ENCODE data around the gene PARP1. TPM values are rescaled to one million over a fixed set of nuclear protein-coding genes. Genes with fewer than 3 reads are reported as not detected.

PARP1 gene
- total RNA-seq, 1 experiment from 2014 or later = 235 TPM

DNA sequence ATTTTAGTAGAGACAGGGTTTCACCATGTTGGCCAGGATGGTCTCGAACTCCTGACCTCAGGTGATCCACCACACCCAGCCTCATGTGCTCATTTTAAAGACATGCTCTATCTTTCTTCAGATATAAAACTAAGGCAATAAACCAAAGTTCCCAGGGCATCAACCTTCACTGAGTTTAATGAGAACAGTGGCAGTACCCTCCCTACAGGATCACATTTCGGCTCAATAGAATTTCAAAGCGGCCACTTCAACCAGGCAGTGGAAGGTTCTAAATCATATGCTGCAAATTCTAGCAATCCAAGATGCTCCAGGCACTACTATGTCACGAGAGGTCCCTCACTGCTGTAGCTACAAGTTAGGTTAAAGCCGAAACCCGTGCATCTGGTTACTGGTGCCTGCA is 45.5 kb downstream of the PARP1 start:
- Mint-ChIP-seq H3K4me3 (ENCODE audit: unreplicated experiment) (no peak overlapping the region), H3K36me3 (ENCODE audit: insufficient read depth, unreplicated experiment) (peaks cover 99% of the 10 kb centered on the region), H3K4me1 (ENCODE audit: insufficient read depth, unreplicated experiment) (no peaks in the 10 kb centered on the region), H3K27me3 (ENCODE audit: insufficient read depth, unreplicated experiment) (no peaks in the 10 kb centered on the region), H3K9me3 (ENCODE audit: unreplicated experiment) (no peaks in the 10 kb centered on the region), H3K27ac (ENCODE audit: low read depth, unreplicated experiment) (no peak overlapping the region)
- no peak for DNase-seq (ENCODE audit: unreplicated experiment)
- CTCF ChIA-PET = interaction anchor here (0.6 to 1.9 kb wide), 7 partner anchors 10 to 1099 kb away, joined by 3 to 7 read pairs (median 3); no protein-coding TSS in a partner anchor
- POLR2A ChIA-PET = interaction anchor here (0.7 to 1.6 kb wide), 3 partner anchors 17 to 177 kb away, joined by 3 read pairs; no protein-coding TSS in a partner anchor
- TF ChIP-seq, protein P1, sequence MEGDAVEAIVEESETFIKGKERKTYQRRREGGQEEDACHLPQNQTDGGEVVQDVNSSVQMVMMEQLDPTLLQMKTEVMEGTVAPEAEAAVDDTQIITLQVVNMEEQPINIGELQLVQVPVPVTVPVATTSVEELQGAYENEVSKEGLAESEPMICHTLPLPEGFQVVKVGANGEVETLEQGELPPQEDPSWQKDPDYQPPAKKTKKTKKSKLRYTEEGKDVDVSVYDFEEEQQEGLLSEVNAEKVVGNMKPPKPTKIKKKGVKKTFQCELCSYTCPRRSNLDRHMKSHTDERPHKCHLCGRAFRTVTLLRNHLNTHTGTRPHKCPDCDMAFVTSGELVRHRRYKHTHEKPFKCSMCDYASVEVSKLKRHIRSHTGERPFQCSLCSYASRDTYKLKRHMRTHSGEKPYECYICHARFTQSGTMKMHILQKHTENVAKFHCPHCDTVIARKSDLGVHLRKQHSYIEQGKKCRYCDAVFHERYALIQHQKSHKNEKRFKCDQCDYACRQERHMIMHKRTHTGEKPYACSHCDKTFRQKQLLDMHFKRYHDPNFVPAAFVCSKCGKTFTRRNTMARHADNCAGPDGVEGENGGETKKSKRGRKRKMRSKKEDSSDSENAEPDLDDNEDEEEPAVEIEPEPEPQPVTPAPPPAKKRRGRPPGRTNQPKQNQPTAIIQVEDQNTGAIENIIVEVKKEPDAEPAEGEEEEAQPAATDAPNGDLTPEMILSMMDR (IDR thresholded peaks at IDR 0.05; ENCODE audit: unreplicated experiment) = no peak
- intact Hi-C loops (cut with micrococcal nuclease) = no loop called here
- no TSS peak for BruUV-seq (replicated peaks)

DNA sequence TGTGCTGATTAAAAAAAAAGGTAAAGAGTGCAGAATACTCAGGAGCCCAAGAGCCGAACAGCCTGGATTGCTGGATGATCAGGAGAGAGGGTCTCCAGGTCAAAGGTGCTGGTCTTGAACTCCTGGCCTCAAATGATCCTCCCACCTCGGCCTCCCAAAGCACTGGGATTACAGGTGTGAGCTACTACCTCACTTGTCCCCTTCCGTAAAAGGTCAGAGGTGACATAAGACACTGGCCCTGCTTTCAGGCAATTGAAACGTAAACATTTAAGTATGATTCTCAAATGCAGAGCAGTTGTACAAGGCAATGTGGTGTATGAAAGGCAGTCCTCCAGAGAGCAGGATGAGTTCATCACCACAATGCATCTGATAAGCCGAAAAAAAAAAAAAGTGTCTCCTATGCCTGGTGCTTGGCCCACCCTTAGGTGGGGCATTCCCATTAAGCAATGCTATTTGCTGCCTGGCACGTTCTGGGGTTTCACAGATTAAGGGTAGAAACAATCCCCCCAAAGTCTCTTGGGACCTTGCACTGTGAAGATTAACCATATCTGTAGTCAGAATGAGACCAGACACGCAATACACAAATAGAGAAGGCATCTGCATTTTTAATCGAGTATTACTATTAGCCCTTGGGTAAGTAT is 47.7 kb downstream of the PARP1 start:
- no peaks in the 10 kb centered on the region for H3K27me3 Mint-ChIP-seq (ENCODE audit: insufficient read depth, unreplicated experiment)
- no peaks in the 10 kb centered on the region for H3K9me3 Mint-ChIP-seq (ENCODE audit: unreplicated experiment)
- BruUV-seq (replicated peaks) = no TSS peak
- intact Hi-C loops (cut with micrococcal nuclease) = no loop called here
- CTCF ChIA-PET = interaction anchor here (0.6 to 0.7 kb wide), 3 partner anchors 16 to 176 kb away, joined by 3 read pairs; partner anchors contain the start of gene LIN9
- H3K36me3 Mint-ChIP-seq (ENCODE audit: insufficient read depth, unreplicated experiment) = peaks cover 83% of the 10 kb centered on the region
- no peak overlapping the region for H3K27ac Mint-ChIP-seq (ENCODE audit: low read depth, unreplicated experiment)
- TF ChIP-seq, protein P1 (IDR thresholded peaks at IDR 0.05; ENCODE audit: unreplicated experiment) = no peak
- no peak for DNase-seq (ENCODE audit: unreplicated experiment)
- no peaks in the 10 kb centered on the region for H3K4me1 Mint-ChIP-seq (ENCODE audit: insufficient read depth, unreplicated experiment)
- H3K4me3 Mint-ChIP-seq (ENCODE audit: unreplicated experiment) = no peak overlapping the region
- POLR2A ChIA-PET = interaction anchor here (0.6 to 1.0 kb wide), 2 partner anchors 27 to 260 kb away, joined by 3 read pairs; no protein-coding TSS in a partner anchor

DNA sequence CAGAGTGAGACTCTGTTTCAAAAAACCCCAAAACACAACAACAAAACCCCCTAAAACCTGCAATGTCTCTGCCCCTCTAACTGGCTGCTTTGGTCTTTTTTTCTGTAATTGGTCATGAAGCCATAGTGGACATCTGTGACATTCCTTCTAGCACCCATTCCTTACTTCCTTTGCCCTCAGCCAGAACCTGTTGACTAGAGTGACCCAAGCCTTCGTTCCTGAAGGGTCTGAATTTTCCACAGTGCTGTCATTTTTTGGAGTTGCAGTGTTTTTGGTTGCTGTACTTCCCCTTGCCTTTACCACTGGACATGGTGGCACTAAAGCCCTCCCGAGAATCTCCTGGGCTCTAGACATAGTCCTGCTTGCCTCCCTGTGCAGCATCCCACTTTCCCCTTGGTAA is 50.5 kb downstream of the PARP1 start:
- intact Hi-C loops (cut with micrococcal nuclease) = no loop called here
- H3K9me3 Mint-ChIP-seq (ENCODE audit: unreplicated experiment) = no peaks in the 10 kb centered on the region
- POLR2A ChIA-PET = no interaction called here
- CTCF ChIA-PET = interaction anchor here (0.6 to 1.8 kb wide), 2 partner anchors 25 to 45 kb away, joined by 3 to 7 read pairs; no protein-coding TSS in a partner anchor
- H3K27me3 Mint-ChIP-seq (ENCODE audit: insufficient read depth, unreplicated experiment) = no peaks in the 10 kb centered on the region
- no TSS peak for BruUV-seq (replicated peaks)
- DNase-seq (ENCODE audit: unreplicated experiment) = no peak
- H3K36me3 Mint-ChIP-seq (ENCODE audit: insufficient read depth, unreplicated experiment) = peaks cover 55% of the 10 kb centered on the region
- H3K4me3 Mint-ChIP-seq (ENCODE audit: unreplicated experiment) = no peak overlapping the region
- TF ChIP-seq, protein P1 (IDR thresholded peaks at IDR 0.05; ENCODE audit: unreplicated experiment) = no peak
- H3K4me1 Mint-ChIP-seq (ENCODE audit: insufficient read depth, unreplicated experiment) = no peaks in the 10 kb centered on the region
- H3K27ac Mint-ChIP-seq (ENCODE audit: low read depth, unreplicated experiment) = no peak overlapping the region

DNA sequence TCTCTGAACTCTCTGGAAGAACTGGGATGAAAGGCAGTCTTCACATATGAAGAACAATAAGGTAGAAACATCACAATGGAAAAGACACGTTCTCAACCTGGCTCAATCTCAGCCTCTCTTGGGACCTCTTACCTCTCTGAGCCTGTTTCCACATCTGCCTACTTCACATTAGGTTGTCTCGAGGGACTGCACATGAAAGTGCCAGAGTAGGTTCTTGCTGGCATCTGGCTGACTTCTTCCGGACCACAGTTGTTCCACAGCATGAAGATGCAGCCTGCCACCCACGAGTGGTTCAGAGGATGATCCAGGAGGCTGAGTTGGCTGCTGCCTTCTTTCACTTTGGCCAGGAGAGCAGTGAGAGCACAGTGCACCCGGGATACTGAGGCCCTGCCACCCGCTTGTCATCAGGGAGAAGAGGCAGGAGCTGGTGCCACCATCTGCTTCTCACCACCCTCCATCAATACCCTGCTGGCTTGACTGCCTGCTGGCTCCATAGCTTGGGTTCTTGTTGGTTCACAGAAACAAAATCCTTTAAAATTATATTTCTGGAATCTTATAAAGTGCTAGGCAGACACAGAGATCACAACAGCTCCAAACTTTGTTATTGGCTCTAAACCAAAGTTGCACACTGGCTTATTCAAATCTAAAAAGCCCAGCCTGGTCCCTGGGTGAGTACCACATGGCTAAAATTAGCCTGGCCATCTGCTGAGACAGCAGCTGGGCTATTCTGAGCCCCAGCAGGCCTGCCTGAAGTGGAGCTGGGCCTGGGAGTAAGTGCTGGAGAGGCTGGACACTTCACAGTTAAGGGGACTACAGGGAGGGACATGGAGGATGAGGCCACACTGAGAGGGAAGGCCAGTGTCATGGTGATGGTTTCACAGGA is 52.0 kb downstream of the PARP1 start:
- CTCF ChIA-PET = interaction anchor here (0.6 to 1.8 kb wide), 3 partner anchors 23 to 230 kb away, joined by 3 to 7 read pairs (median 4); no protein-coding TSS in a partner anchor
- no TSS peak for BruUV-seq (replicated peaks)
- intact Hi-C loops (cut with micrococcal nuclease) = no loop called here
- no peaks in the 10 kb centered on the region for H3K9me3 Mint-ChIP-seq (ENCODE audit: unreplicated experiment)
- H3K27me3 Mint-ChIP-seq (ENCODE audit: insufficient read depth, unreplicated experiment) = no peaks in the 10 kb centered on the region
- TF ChIP-seq, protein P1 (IDR thresholded peaks at IDR 0.05; ENCODE audit: unreplicated experiment) = no peak
- peak overlapping the region; percentile 14 for H3K27ac Mint-ChIP-seq (ENCODE audit: low read depth, unreplicated experiment)
- no peak overlapping the region for H3K4me3 Mint-ChIP-seq (ENCODE audit: unreplicated experiment)
- DNase-seq (ENCODE audit: unreplicated experiment) = no peak
- peaks cover 40% of the 10 kb centered on the region for H3K36me3 Mint-ChIP-seq (ENCODE audit: insufficient read depth, unreplicated experiment)
- no peaks in the 10 kb centered on the region for H3K4me1 Mint-ChIP-seq (ENCODE audit: insufficient read depth, unreplicated experiment)
- POLR2A ChIA-PET = interaction anchor here (0.6 to 1.1 kb wide), 4 partner anchors 23 to 127 kb away, joined by 3 to 5 read pairs (median 4); partner anchors contain the start of gene LIN9

All from MCF 10A (cell line).